K562 (cell line): ENCODE data around the gene DAB2. TPM values are rescaled to one million over a fixed set of nuclear protein-coding genes. Genes with fewer than 3 reads are reported as not detected.

Experiments
- ATAC-seq: fragments of 200-7000 bp; cut with Tn5 transposase; 3 replicates; pipeline ENCODE4 v1.9.1; 2020; ENCODE audit warnings: moderate library complexity
- BruUV-seq: library from RNA; stranded (reverse); fragments of 400-500 nt; replicated peaks from 2 replicates; lab custom pipeline; 2021; lab: Mats Ljungman, UMichigan
- CTCF ChIA-PET: fragments of 300-600 bp; formaldehyde crosslinking; extraction: SDS; loops from one replicate; lab custom pipeline; 2021; ENCODE audit warnings: low intra/inter-chr PET ratio; lab: Yijun Ruan, JAX
- POLR2A ChIA-PET: fragments of 300-600, 350-650 bp; sonication (Branson Sonifier 250); formaldehyde crosslinking; extraction: SDS; loops from one replicate; lab custom pipeline; 2021; ENCODE audit warnings: antibody characterized with exemption, inconsistent platforms; lab: Yijun Ruan, JAX
- DNase-seq, 4 experiments: peaks; one replicate each; pipeline versions ENCODE4 v3.0.0 to v3.0.0-alpha.2; 2011 to 2018; ENCODE audit warnings: low spot score in 3 of 4, mixed read lengths in 3 of 4; ENCODE audit errors: extremely low read depth in 1 of 4
- FAIRE-seq: peaks from 2 replicates; lab custom pipeline; 2011; peaks lifted over from hg19 to GRCh38; lab: Jason Lieb, UNC
- H2AFZ ChIP-seq: 2 replicates; pipeline ENCODE4 v1.6.0; 2011; ENCODE audit warnings: low read depth, low read length, control low read depth, inconsistent platforms
- H3K27ac ChIP-seq: fragments of 200-600 bp; 3 replicates; pipeline ENCODE4 v1.8.0; 2011; ENCODE audit warnings: low read depth, mild to moderate bottlenecking, control low read depth, inconsistent platforms, low read length, moderate library complexity, mixed read lengths; ENCODE audit errors: extremely low read depth
- H3K27me3 ChIP-seq, 2 experiments: fragments of 300-600 bp in 1 of 2; 2 replicates in 1 of 2; 3 replicates in 1 of 2; pipeline versions ENCODE4 v1.6.0 to v1.8.0; 2011; ENCODE audit warnings: inconsistent platforms in 2 of 2, low read length in 2 of 2, mild to moderate bottlenecking in 1 of 2, mixed read lengths in 1 of 2, moderate library complexity in 1 of 2; ENCODE audit not compliant: control insufficient read depth in 2 of 2, insufficient read depth in 2 of 2
- H3K36me3 ChIP-seq: fragments of 300-600 bp; 3 replicates; pipeline ENCODE4 v1.8.0; 2011; ENCODE audit warnings: mild to moderate bottlenecking, low read length, inconsistent platforms; ENCODE audit not compliant: control insufficient read depth, insufficient read depth
- H3K4me1 ChIP-seq, 2 experiments: fragments of 200-600 bp in 1 of 2; replicated peaks in 1 of 2; 2 replicates in 1 of 2; 3 replicates in 1 of 2; pipeline versions ENCODE4 v1.5.1 to v1.8.0; 2011; ENCODE audit warnings: inconsistent platforms in 2 of 2, low read length in 2 of 2, mild to moderate bottlenecking in 1 of 2, mixed read lengths in 1 of 2, moderate library complexity in 1 of 2; ENCODE audit not compliant: control insufficient read depth in 2 of 2, insufficient read depth in 2 of 2
- H3K4me2 ChIP-seq: 2 replicates; pipeline ENCODE4 v1.6.1; 2011; ENCODE audit warnings: low read length, control low read depth, inconsistent platforms, mixed read lengths; ENCODE audit not compliant: insufficient read depth
- H3K4me3 ChIP-seq: fragments of 200-600 bp; sonication (generic), shearing (Covaris generic); 2 replicates; pipeline ENCODE4 v1.5.1; 2016; ENCODE audit warnings: control low read depth, inconsistent platforms
- H3K79me2 ChIP-seq: fragments of 200-600 bp; 3 replicates; pipeline ENCODE4 v1.8.0; 2011; ENCODE audit warnings: low read length, inconsistent platforms; ENCODE audit not compliant: control insufficient read depth, insufficient read depth
- H3K9ac ChIP-seq, 2 experiments: 2 replicates each; pipeline versions ENCODE4 v1.6.0 to v1.6.1; 2011; ENCODE audit warnings: low read depth in 2 of 2, low read length in 2 of 2, control low read depth in 1 of 2, inconsistent platforms in 1 of 2, mild to moderate bottlenecking in 1 of 2, mixed read lengths in 1 of 2; ENCODE audit not compliant: insufficient read depth in 1 of 2
- H3K9me1 ChIP-seq: one replicate; pipeline ENCODE4 v1.6.0; 2011; ENCODE audit warnings: inconsistent platforms, mild to moderate bottlenecking, low read length, moderate library complexity; ENCODE audit not compliant: control insufficient read depth, insufficient read depth
- H3K9me3 ChIP-seq: replicated peaks from 2 replicates; pipeline ENCODE4 v1.5.1; 2011; ENCODE audit warnings: low read depth, low read length, inconsistent platforms; ENCODE audit not compliant: control insufficient read depth, insufficient read depth
- H4K20me1 ChIP-seq: replicated peaks from 2 replicates; pipeline ENCODE4 v1.6.1; 2011; ENCODE audit warnings: low read length, inconsistent platforms, mixed read lengths; ENCODE audit not compliant: control insufficient read depth, insufficient read depth
- BRCA1 ChIP-seq, 2 experiments: fragments of 450-650 bp in 1 of 2; sonication (generic) in 1 of 2; formaldehyde crosslinking in 1 of 2; IDR thresholded peaks; 2 replicates each; pipeline versions ENCODE4 v1.5.0 to v1.6.1; 2017 to 2020; ENCODE audit warnings: mild to moderate bottlenecking in 1 of 2, missing genetic modification reagents in 1 of 2
- MCM2 ChIP-seq: fragments of 450-650 bp; IDR thresholded peaks from 2 replicates; pipeline ENCODE4 v1.6.1; 2017; ENCODE audit warnings: low read depth, mild to moderate bottlenecking
- POLR2H ChIP-seq: IDR thresholded peaks from 2 replicates; pipeline ENCODE4 v1.6.1; 2016; ENCODE audit warnings: missing genetic modification characterization, low read depth, mild to moderate bottlenecking, control low read depth, missing compliant biosample characterization, moderate library complexity
- RFX5 ChIP-seq: IDR thresholded peaks from 2 replicates; pipeline ENCODE4 v1.6.1; 2011; ENCODE audit warnings: low read depth, mild to moderate bottlenecking, improper control_type of control experiment, low read length
- RHOXF2B ChIP-seq: fragments of 250-450 bp; sonication (Bioruptor Pico); conservative IDR thresholded peaks from 2 replicates; pipeline ENCODE4 v1.5.1; 2021
- SIN3B ChIP-seq: fragments of 450-650 bp; IDR thresholded peaks from 2 replicates; pipeline ENCODE4 v1.6.1; 2017; ENCODE audit warnings: low read depth, mild to moderate bottlenecking, moderate library complexity
- ZNF324 ChIP-seq: fragments of 250-450 bp; sonication (Bioruptor Pico); IDR thresholded peaks from 2 replicates; pipeline ENCODE4 v1.4.0; 2020; ENCODE audit warnings: mild to moderate bottlenecking
- ZNF75A ChIP-seq: fragments of 450-650 bp; formaldehyde crosslinking; IDR thresholded peaks from 2 replicates; pipeline ENCODE4 v1.4.0; 2020; ENCODE audit warnings: mild to moderate bottlenecking
- WGBS: fragments of 100-300 bp; shearing (Covaris generic); methylation state at CpG from one replicate; pipeline ENCODE4 v1.1.6; 2016; ENCODE audit warnings: low coverage, mixed read lengths; ENCODE audit not compliant: insufficient coverage; ENCODE audit errors: missing lambda C conversion rate; 5-methylcytosine and 5-hydroxymethylcytosine counted together
- in situ Hi-C: fragments of 300-500 bp; cut with MboI; formaldehyde crosslinking; loops from 4 replicates; pipeline ENCODE4 v1.15.0; 2018; ENCODE audit warnings: inconsistent platforms, mixed read lengths
- intact Hi-C: fragments of 100-400 bp; cut with micrococcal nuclease; formaldehyde crosslinking; loops from 2 replicates; pipeline ENCODE4 v1.14.2; 2022
- polyA plus RNA-seq, 8 experiments: library from polyadenylated mRNA; depleted of rRNA in 4 of 8; stranded (reverse) in 5 of 8; unstranded in 3 of 8; fragments of >200 nt; fragmentation: Nextera tagmentation in 2 of 8; fragmentation: Illumina TruSeq in 1 of 8; extraction: Ambion mirVana in 2 of 8; extraction: Trizol in 1 of 8; gene quantifications; 2 replicates each; pipeline versions ENCODE4 v1.2.1 to v1.2.3, GENCODE V29; 2011 to 2014; ENCODE audit warnings: inconsistent platforms in 1 of 8, missing spikeins in 1 of 8
- total RNA-seq, 7 experiments: library from RNA; depleted of rRNA in 6 of 7; stranded (reverse); fragments of >200 nt in 6 of 7; fragmentation: Illumina TruSeq in 2 of 7; extraction: Trizol in 2 of 7; gene quantifications; 2 replicates each; pipeline versions ENCODE4 v1.2.1 to v1.2.3, GENCODE V29; 2011 to 2021; ENCODE audit warnings: low replicate concordance in 1 of 7
- TF ChIP-seq, protein P1 (sequence below): fragments of 250-450 bp; sonication (Bioruptor Pico); IDR thresholded peaks from 2 replicates; pipeline ENCODE4 v1.5.0; 2020; ENCODE audit warnings: mild to moderate bottlenecking

Gene DAB2
- total and polyA plus RNA-seq, 9 of the 15 experiments (the other 6 are each of a cell fraction or from before 2014, with no cell fraction given), result 6.6 to 29.9 (median 24.1) TPM

DNA sequence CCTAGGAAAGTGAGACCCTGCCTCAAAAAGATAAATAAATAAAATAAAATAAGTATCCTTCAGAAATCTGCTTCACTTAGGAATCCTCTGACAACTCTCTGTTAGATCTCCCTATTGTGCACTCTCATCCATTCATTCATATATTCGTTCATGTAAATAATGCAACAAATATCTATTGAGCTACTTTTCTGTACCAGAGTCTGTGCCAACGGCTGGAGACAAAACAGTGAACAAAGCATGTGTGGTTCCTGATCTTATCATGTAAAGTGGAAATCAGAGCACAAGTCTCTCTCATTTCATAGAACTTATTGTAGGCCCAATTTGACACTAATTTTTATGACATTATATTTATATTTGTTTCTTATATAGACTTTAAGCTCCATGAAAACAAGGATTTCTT lies 40.3 kb upstream of the DAB2 start:
- Histone ChIP-seq H3K27ac (no peak overlapping the region), H3K36me3 (no peaks in the 10 kb centered on the region), H3K4me2 (no peak overlapping the region), H3K27me3 (peaks cover 0 to 9% of the 10 kb centered on the region in 2 experiments; a peak in 2 of 5 replicates), H3K4me1 (no peaks in the 10 kb centered on the region), H4K20me1 (no peaks in the 10 kb centered on the region), H2AFZ (no peak overlapping the region), H3K9me3 (no peaks in the 10 kb centered on the region), H3K4me3 (no peak overlapping the region), H3K9me1 (no peaks in the 10 kb centered on the region), H3K79me2 (no peaks in the 10 kb centered on the region), H3K9ac (no peak overlapping the region)
- TF ChIP-seq RFX5 (no peak), RHOXF2B (CRISPR knock-in tag) (no peak), ZNF324 (CRISPR knock-in tag) (no peak), POLR2H (tag) (no peak), ZNF75A (no peak), SIN3B (no peak), BRCA1 (IDR thresholded peaks at IDR 0.05) (no peak), BRCA1 (CRISPR knock-in tag; IDR thresholded peaks at IDR 0.05) (no peak), MCM2 (no peak)
- TF ChIP-seq, protein P1, sequence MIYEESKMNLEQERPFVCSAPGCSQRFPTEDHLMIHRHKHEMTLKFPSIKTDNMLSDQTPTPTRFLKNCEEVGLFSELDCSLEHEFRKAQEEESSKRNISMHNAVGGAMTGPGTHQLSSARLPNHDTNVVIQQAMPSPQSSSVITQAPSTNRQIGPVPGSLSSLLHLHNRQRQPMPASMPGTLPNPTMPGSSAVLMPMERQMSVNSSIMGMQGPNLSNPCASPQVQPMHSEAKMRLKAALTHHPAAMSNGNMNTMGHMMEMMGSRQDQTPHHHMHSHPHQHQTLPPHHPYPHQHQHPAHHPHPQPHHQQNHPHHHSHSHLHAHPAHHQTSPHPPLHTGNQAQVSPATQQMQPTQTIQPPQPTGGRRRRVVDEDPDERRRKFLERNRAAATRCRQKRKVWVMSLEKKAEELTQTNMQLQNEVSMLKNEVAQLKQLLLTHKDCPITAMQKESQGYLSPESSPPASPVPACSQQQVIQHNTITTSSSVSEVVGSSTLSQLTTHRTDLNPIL (CRISPR knock-in tag), result no peak
- intact Hi-C loops (loop anchor here (10.0 kb wide), 1 partner anchor 90 kb away; no protein-coding TSS in a partner anchor), in situ Hi-C loops (no loop called here)
- no peak for DNase-seq
- FAIRE-seq, result no peak
- no TSS peak for BruUV-seq
- ATAC-seq, result no peak
- ChIA-PET CTCF (no interaction called here), POLR2A (interaction anchor here (0.6 to 1.2 kb wide), 6 partner anchors 9 to 314 kb away, joined by 3 to 9 read pairs (median 4); no protein-coding TSS in a partner anchor)
- 0% methylated on average over 2 of the region's 2 CpGs for WGBS
